OCI-LY1 (cell line): Measurements from ENCODE around the gene CD55.

Experiments
- CTCF ChIP-seq: fragments of 200-600 bp; sonication (generic), shearing (Covaris generic); IDR thresholded peaks from 2 replicates; pipeline ENCODE4 v1.5.1; 2017; ENCODE audit warnings: mild to moderate bottlenecking, antibody characterized with exemption, low read length, moderate library complexity, mixed read lengths
- EZH2 ChIP-seq: fragments of 200-600 bp; sonication (generic), shearing (Covaris generic); IDR thresholded peaks from 2 replicates; pipeline ENCODE4 v1.8.0; 2017; ENCODE audit warnings: borderline replicate concordance, mixed run types, mild to moderate bottlenecking, antibody characterized with exemption, low read length, moderate library complexity, mixed read lengths

GRCh38 chr1:207344221-207344620 is 22.7 kb downstream of the CD55 start:
- TF ChIP-seq CTCF: no peak
- no peak for TF ChIP-seq EZH2
